ENCODE data around the gene SEC11A.

Gene SEC11A

DNA sequence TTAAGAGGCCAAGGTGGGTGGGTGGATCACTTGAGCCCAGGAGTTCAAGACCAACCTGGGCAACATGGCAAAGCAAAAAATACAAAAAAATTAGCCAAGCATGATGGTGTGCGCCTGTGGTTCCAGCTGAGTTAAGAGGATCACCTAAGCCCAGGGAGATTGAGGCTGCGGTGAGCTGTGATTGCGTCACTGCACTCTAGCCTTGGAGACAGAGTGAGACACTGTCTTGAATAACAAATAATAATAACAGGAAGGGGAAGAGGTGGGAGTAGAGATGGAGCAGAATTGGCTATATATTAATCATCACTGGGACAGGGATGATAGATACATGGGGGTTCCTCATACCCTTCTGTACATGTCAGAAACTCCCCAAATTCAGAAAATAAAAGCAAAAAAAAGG lies 34.1 kb downstream of the SEC11A start:
- Histone ChIP-seq H3K79me2 (ENCODE audit: insufficient read depth, low read length) (no peaks in the 10 kb centered on the region), H3K4me3 (ENCODE audit: low read depth in 1 of 2, low read length in 2 of 2) (no peak overlapping the region), H3K4me1 (ENCODE audit: insufficient read depth, low read length) (no peaks in the 10 kb centered on the region), H3K27me3 (ENCODE audit: insufficient read depth, low read length, poor library complexity) (no peaks in the 10 kb centered on the region), H3K9ac (ENCODE audit: low read depth, low read length) (no peak overlapping the region), H3K36me3 (ENCODE audit: insufficient read depth, low read length) (peaks cover 33% of the 10 kb centered on the region), H3K4me2 (ENCODE audit: insufficient read depth, low read length) (no peak overlapping the region), H4K20me1 (ENCODE audit: insufficient read depth, low read length) (no peaks in the 10 kb centered on the region), H3K9me3 (ENCODE audit: insufficient read depth, low read length, severe bottlenecking) (no peaks in the 10 kb centered on the region), H3K27ac (ENCODE audit: low read length) (no peak overlapping the region), H2AFZ (ENCODE audit: low read depth, low read length) (no peak overlapping the region)
- TF ChIP-seq CTCF (IDR thresholded peaks at IDR 0.05; ENCODE audit: borderline replicate concordance, extremely low read depth, low read length, poor library complexity, severe bottlenecking) = no peak
- TF ChIP-seq EZH2 (IDR thresholded peaks at IDR 0.05; ENCODE audit: borderline replicate concordance, low read depth, low read length, severe bottlenecking) = no peak
- no peak for ATAC-seq (ENCODE audit: insufficient read depth, low read depth)
- DNase-seq = no peak

- H2AFZ ChIP-seq (ENCODE audit: low read depth, low read length) = no peak overlapping the region
- no peaks in the 10 kb centered on the region for H3K9me3 ChIP-seq (ENCODE audit: insufficient read depth, low read length, severe bottlenecking)
- DNase-seq (no peak), ATAC-seq (ENCODE audit: insufficient read depth, low read depth) (no peak)
- no peak overlapping the region for H3K4me2 ChIP-seq (ENCODE audit: insufficient read depth, low read length)
- no peak overlapping the region for H3K9ac ChIP-seq (ENCODE audit: low read depth, low read length)
- no peaks in the 10 kb centered on the region for H3K27me3 ChIP-seq (ENCODE audit: insufficient read depth, low read length, poor library complexity)
- peaks cover 46% of the 10 kb centered on the region; the same call in 1 of the 2 replicates for H3K36me3 ChIP-seq (ENCODE audit: insufficient read depth, low read length)
- no peak overlapping the region for H3K27ac ChIP-seq (ENCODE audit: low read length)
- H3K79me2 ChIP-seq (ENCODE audit: insufficient read depth, low read length) = no peaks in the 10 kb centered on the region
- no peak overlapping the region for H3K4me3 ChIP-seq (ENCODE audit: low read depth in 1 of 2, low read length in 2 of 2)
- no peaks in the 10 kb centered on the region for H4K20me1 ChIP-seq (ENCODE audit: insufficient read depth, low read length)
- no peaks in the 10 kb centered on the region for H3K4me1 ChIP-seq (ENCODE audit: insufficient read depth, low read length)
- no peak for TF ChIP-seq EZH2 (IDR thresholded peaks at IDR 0.05; ENCODE audit: borderline replicate concordance, low read depth, low read length, severe bottlenecking)
These were observed 44.7 kb downstream of the SEC11A start for GRCh38 chr15:84671211-84671610.

DNA sequence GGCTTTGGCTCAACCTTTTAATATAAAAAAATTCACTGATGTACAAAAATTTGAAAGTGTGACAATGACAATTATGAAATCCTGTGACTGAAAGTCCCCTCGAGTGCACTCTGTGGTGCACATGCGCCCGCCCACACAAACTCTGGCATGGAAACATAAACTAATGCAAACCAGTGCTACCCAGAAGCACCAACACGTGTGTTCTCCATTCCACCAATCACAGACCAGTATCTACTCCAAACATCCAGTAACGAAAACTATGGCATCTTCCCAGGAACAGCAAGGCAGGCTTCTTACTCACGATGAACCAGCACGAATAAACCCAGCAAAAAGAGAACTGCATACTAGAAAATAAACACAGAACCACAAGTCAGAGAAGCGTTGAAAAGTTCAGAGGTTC lies 46.2 kb downstream of the SEC11A start:
- DNase-seq = no peak
- Histone ChIP-seq H3K9me3 (ENCODE audit: insufficient read depth, low read length, severe bottlenecking) (no peaks in the 10 kb centered on the region), H3K4me3 (ENCODE audit: low read depth in 1 of 2, low read length in 2 of 2) (no peak overlapping the region), H3K79me2 (ENCODE audit: insufficient read depth, low read length) (no peaks in the 10 kb centered on the region), H3K4me1 (ENCODE audit: insufficient read depth, low read length) (no peaks in the 10 kb centered on the region), H3K9ac (ENCODE audit: low read depth, low read length) (no peak overlapping the region), H3K4me2 (ENCODE audit: insufficient read depth, low read length) (no peak overlapping the region), H2AFZ (ENCODE audit: low read depth, low read length) (no peak overlapping the region), H3K27ac (ENCODE audit: low read length) (no peak overlapping the region), H3K27me3 (ENCODE audit: insufficient read depth, low read length, poor library complexity) (no peaks in the 10 kb centered on the region), H3K36me3 (ENCODE audit: insufficient read depth, low read length) (peaks cover 49% of the 10 kb centered on the region), H4K20me1 (ENCODE audit: insufficient read depth, low read length) (no peaks in the 10 kb centered on the region)
- TF ChIP-seq CTCF (IDR thresholded peaks at IDR 0.05; ENCODE audit: borderline replicate concordance, extremely low read depth, low read length, poor library complexity, severe bottlenecking) = no peak
- no peak for TF ChIP-seq EZH2 (IDR thresholded peaks at IDR 0.05; ENCODE audit: borderline replicate concordance, low read depth, low read length, severe bottlenecking)
- ATAC-seq (ENCODE audit: insufficient read depth, low read depth) = no peak

DNA sequence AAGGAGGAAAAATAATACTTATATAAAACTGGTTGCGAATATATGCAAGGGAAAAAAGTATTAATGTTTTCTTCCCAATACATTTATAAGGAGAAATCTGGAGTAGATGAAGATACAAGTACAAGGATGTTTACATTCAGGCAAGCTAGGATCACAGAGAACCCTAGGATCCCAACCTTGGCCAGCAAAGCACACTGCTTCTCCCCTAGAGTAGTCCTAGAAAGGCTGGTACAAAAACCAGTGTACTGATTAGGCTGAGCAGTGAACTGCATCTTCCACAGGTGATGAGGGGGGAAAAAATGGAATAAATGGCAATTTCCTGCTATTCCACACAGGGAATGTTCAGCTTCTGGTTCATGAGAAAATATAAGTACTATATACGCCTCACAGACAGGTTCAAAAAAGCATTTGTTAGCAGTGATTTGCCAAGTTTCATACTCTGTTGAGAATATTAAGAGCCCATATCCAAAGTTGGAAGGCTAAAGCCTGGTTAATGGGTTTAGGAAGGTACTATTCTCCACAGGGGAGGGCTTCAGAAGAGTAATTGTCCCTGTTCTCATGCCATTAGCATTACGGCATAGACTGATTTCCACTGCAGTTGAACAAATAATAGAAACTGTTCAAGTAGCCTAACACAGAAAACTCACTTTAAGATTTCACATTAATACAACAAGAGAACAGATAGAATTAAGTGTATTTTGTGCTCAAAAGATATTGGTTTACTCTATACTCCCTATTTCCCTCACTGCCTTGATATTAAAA lies 47.5 kb downstream of the SEC11A start:
- Histone ChIP-seq H3K9ac (ENCODE audit: low read depth, low read length) (no peak overlapping the region), H3K4me1 (ENCODE audit: insufficient read depth, low read length) (no peaks in the 10 kb centered on the region), H3K27me3 (ENCODE audit: insufficient read depth, low read length, poor library complexity) (no peaks in the 10 kb centered on the region), H3K4me3 (ENCODE audit: low read depth in 1 of 2, low read length in 2 of 2) (no peak overlapping the region), H3K9me3 (ENCODE audit: insufficient read depth, low read length, severe bottlenecking) (no peaks in the 10 kb centered on the region), H4K20me1 (ENCODE audit: insufficient read depth, low read length) (no peaks in the 10 kb centered on the region), H2AFZ (ENCODE audit: low read depth, low read length) (no peak overlapping the region), H3K27ac (ENCODE audit: low read length) (no peak overlapping the region), H3K79me2 (ENCODE audit: insufficient read depth, low read length) (no peaks in the 10 kb centered on the region), H3K4me2 (ENCODE audit: insufficient read depth, low read length) (no peak overlapping the region), H3K36me3 (ENCODE audit: insufficient read depth, low read length) (peaks cover 48% of the 10 kb centered on the region)
- DNase-seq (no peak), ATAC-seq (ENCODE audit: insufficient read depth, low read depth) (no peak)
- no peak for TF ChIP-seq EZH2 (IDR thresholded peaks at IDR 0.05; ENCODE audit: borderline replicate concordance, low read depth, low read length, severe bottlenecking)
- TF ChIP-seq CTCF (IDR thresholded peaks at IDR 0.05; ENCODE audit: borderline replicate concordance, extremely low read depth, low read length, poor library complexity, severe bottlenecking) = no peak
